WTC11 (cell line): ENCODE data around the gene NAGLU. TPM values are rescaled to one million over a fixed set of nuclear protein-coding genes. Genes with fewer than 3 reads are reported as not detected.

Source experiments
- ATAC-seq: fragments of 200-7000 bp; cut with Tn5 transposase; 2 replicates; pipeline ENCODE4 v1.10.0; 2021; ENCODE audit warnings: mild to moderate bottlenecking, moderate library complexity
- CTCF ChIA-PET: fragments of 300-600 bp; sonication (Branson Sonifier 250); formaldehyde crosslinking; loops from one replicate; lab custom pipeline; 2021; ENCODE audit warnings: antibody characterized with exemption; lab: Charles Lee
- POLR2A ChIA-PET: fragments of 350-600 bp; sonication (Branson Sonifier 250); formaldehyde crosslinking; loops from one replicate; lab custom pipeline; 2021; ENCODE audit warnings: antibody characterized with exemption; lab: Charles Lee
- DNase-seq: peaks from one replicate; pipeline ENCODE4 v3.0.0; 2021; ENCODE audit warnings: low spot score
- H3K27ac Mint-ChIP-seq: 2 replicates; pipeline ENCODE4 v1.8.0; 2021; ENCODE audit warnings: mixed read lengths
- H3K27me3 Mint-ChIP-seq: 2 replicates; pipeline ENCODE4 v1.8.0; 2021; ENCODE audit warnings: low read depth, mild to moderate bottlenecking, moderate library complexity, mixed read lengths
- H3K36me3 Mint-ChIP-seq: 2 replicates; pipeline ENCODE4 v1.8.0; 2021; ENCODE audit warnings: mixed read lengths
- H3K4me1 Mint-ChIP-seq: 2 replicates; pipeline ENCODE4 v1.8.0; 2022; ENCODE audit warnings: mixed read lengths
- H3K4me3 Mint-ChIP-seq: 2 replicates; pipeline ENCODE4 v1.8.0; 2021; ENCODE audit warnings: mild to moderate bottlenecking, moderate library complexity, mixed read lengths
- H3K9me3 Mint-ChIP-seq: 2 replicates; pipeline ENCODE4 v1.8.0; 2021; ENCODE audit warnings: mixed read lengths
- ATF1 ChIP-seq: sonication (generic); formaldehyde crosslinking; IDR thresholded peaks from 2 replicates; pipeline ENCODE4 v1.8.1; 2023; ENCODE audit warnings: mild to moderate bottlenecking, moderate library complexity, missing genetic modification reagents
- CREB1 ChIP-seq: sonication (generic); formaldehyde crosslinking; IDR thresholded peaks from 2 replicates; pipeline ENCODE4 v1.8.0; 2023; ENCODE audit warnings: mild to moderate bottlenecking, missing genetic modification reagents
- ESRRA ChIP-seq: sonication (generic); formaldehyde crosslinking; IDR thresholded peaks from 2 replicates; pipeline ENCODE4 v1.8.1; 2022; ENCODE audit warnings: mild to moderate bottlenecking, missing genetic modification reagents, borderline replicate concordance
- FOXK1 ChIP-seq: sonication (generic); formaldehyde crosslinking; IDR thresholded peaks from 2 replicates; pipeline ENCODE4 v1.8.0; 2022; ENCODE audit warnings: mild to moderate bottlenecking, moderate library complexity, missing genetic modification reagents
- FOXP4 ChIP-seq: sonication (generic); formaldehyde crosslinking; IDR thresholded peaks from 2 replicates; pipeline ENCODE4 v1.8.0; 2022; ENCODE audit warnings: mild to moderate bottlenecking, missing genetic modification reagents
- GRHL2 ChIP-seq: fragments of 250-450 bp; sonication (Bioruptor Pico); IDR thresholded peaks from 2 replicates; pipeline ENCODE4 v1.8.0; 2022; ENCODE audit warnings: mild to moderate bottlenecking, moderate library complexity; ENCODE audit not compliant: insufficient replicate concordance, severe bottlenecking
- JAZF1 ChIP-seq: fragments of 250-450 bp; sonication (Bioruptor Pico); IDR thresholded peaks from 2 replicates; pipeline ENCODE4 v1.9.0; 2021; ENCODE audit warnings: moderate library complexity, mild to moderate bottlenecking, inconsistent platforms
- NFE2L1 ChIP-seq: sonication (generic); formaldehyde crosslinking; IDR thresholded peaks from 2 replicates; pipeline ENCODE4 v1.8.1; 2023; ENCODE audit warnings: missing genetic modification reagents
- NR3C1 ChIP-seq: sonication (generic); formaldehyde crosslinking; conservative IDR thresholded peaks from 2 replicates; pipeline ENCODE4 v1.8.1; 2023; ENCODE audit warnings: low read depth, mild to moderate bottlenecking, missing genetic modification reagents
- PRRX2 ChIP-seq: fragments of 250-450 bp; sonication (Bioruptor Pico); IDR thresholded peaks from 2 replicates; pipeline ENCODE4 v1.8.0; 2021; ENCODE audit warnings: mild to moderate bottlenecking
- SOX15 ChIP-seq: fragments of 250-450 bp; sonication (Bioruptor Pico); IDR thresholded peaks from 2 replicates; pipeline ENCODE4 v1.9.0; 2021; ENCODE audit warnings: mild to moderate bottlenecking
- TEAD1 ChIP-seq: sonication (generic); formaldehyde crosslinking; IDR thresholded peaks from 2 replicates; pipeline ENCODE4 v1.8.0; 2022; ENCODE audit warnings: mild to moderate bottlenecking, missing genetic modification reagents
- ZMAT4 ChIP-seq: fragments of 250-450 bp; sonication (Bioruptor Pico); IDR thresholded peaks from 2 replicates; pipeline ENCODE4 v1.9.0; 2021; ENCODE audit warnings: mild to moderate bottlenecking
- ZNF232 ChIP-seq: sonication (generic); formaldehyde crosslinking; IDR thresholded peaks from 2 replicates; pipeline ENCODE4 v1.8.0; 2022; ENCODE audit warnings: mild to moderate bottlenecking, missing genetic modification reagents
- ZNF317 ChIP-seq: sonication (generic); formaldehyde crosslinking; IDR thresholded peaks from 2 replicates; pipeline ENCODE4 v1.8.1; 2023; ENCODE audit warnings: low read depth, mild to moderate bottlenecking, moderate library complexity, missing genetic modification reagents, borderline replicate concordance
- ZNF416 ChIP-seq: fragments of 250-450 bp; sonication (Bioruptor Pico); IDR thresholded peaks from 2 replicates; pipeline ENCODE4 v1.9.0; 2021; ENCODE audit warnings: mild to moderate bottlenecking, inconsistent platforms
- ZNF423 ChIP-seq: fragments of 250-450 bp; sonication (Bioruptor Pico); IDR thresholded peaks from 2 replicates; pipeline ENCODE4 v2.1.2; 2022; ENCODE audit warnings: mild to moderate bottlenecking, moderate library complexity
- total RNA-seq: library from RNA; stranded (reverse); gene quantifications from 3 replicates; pipeline ENCODE4 v1.2.3, GENCODE V29; 2021
- TF ChIP-seq, protein P1 (sequence below): sonication (generic); formaldehyde crosslinking; IDR thresholded peaks from 2 replicates; pipeline ENCODE4 v1.8.1; 2023; ENCODE audit warnings: mild to moderate bottlenecking, moderate library complexity, missing genetic modification reagents
- TF ChIP-seq, protein P2 (sequence below): fragments of 250-450 bp; sonication (Bioruptor Pico); IDR thresholded peaks from 2 replicates; pipeline ENCODE4 v1.9.0; 2021; ENCODE audit warnings: moderate library complexity, mild to moderate bottlenecking, inconsistent platforms, borderline replicate concordance
- TF ChIP-seq, protein P3 (sequence below): sonication (generic); formaldehyde crosslinking; IDR thresholded peaks from 2 replicates; pipeline ENCODE4 v1.8.1; 2022; ENCODE audit warnings: low read depth, missing genetic modification reagents, borderline replicate concordance
- TF ChIP-seq, protein P4 (sequence below): sonication (generic); formaldehyde crosslinking; IDR thresholded peaks from 2 replicates; pipeline ENCODE4 v1.8.1; 2022; ENCODE audit warnings: mild to moderate bottlenecking, missing genetic modification reagents, moderate library complexity, borderline replicate concordance
- TF ChIP-seq, protein P5 (sequence below): sonication (generic); formaldehyde crosslinking; IDR thresholded peaks from 2 replicates; pipeline ENCODE4 v1.8.1; 2023; ENCODE audit warnings: mild to moderate bottlenecking, missing genetic modification reagents, moderate library complexity
- TF ChIP-seq, protein P6 (sequence below): fragments of 250-450 bp; sonication (Bioruptor Pico); IDR thresholded peaks from 2 replicates; pipeline ENCODE4 v1.9.0; 2021; ENCODE audit warnings: mild to moderate bottlenecking

NAGLU gene
- total RNA-seq, 1 experiment from 2014 or later = 39.3 TPM

- Mint-ChIP-seq H3K36me3 (peaks cover 7% of the 10 kb centered on the region), H3K4me1 (peaks cover 2% of the 10 kb centered on the region), H3K27me3 (peaks cover 3% of the 10 kb centered on the region), H3K27ac (no peak overlapping the region; the same call in 1 of the 2 replicates), H3K4me3 (no peak overlapping the region), H3K9me3 (no peaks in the 10 kb centered on the region)
- ChIA-PET CTCF (interaction anchor here (1.0 to 5.9 kb wide), 4 partner anchors 13 to 292 kb away, joined by 3 to 34 read pairs (median 4); no protein-coding TSS in a partner anchor), POLR2A (no interaction called here)
- DNase-seq = no peak
- no peak for ATAC-seq
- TF ChIP-seq, protein P1, sequence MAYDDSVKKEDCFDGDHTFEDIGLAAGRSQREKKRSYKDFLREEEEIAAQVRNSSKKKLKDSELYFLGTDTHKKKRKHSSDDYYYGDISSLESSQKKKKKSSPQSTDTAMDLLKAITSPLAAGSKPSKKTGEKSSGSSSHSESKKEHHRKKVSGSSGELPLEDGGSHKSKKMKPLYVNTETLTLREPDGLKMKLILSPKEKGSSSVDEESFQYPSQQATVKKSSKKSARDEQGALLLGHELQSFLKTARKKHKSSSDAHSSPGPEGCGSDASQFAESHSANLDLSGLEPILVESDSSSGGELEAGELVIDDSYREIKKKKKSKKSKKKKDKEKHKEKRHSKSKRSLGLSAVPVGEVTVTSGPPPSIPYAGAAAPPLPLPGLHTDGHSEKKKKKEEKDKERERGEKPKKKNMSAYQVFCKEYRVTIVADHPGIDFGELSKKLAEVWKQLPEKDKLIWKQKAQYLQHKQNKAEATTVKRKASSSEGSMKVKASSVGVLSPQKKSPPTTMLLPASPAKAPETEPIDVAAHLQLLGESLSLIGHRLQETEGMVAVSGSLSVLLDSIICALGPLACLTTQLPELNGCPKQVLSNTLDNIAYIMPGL (CRISPR knock-in tag) = no peak
- TF ChIP-seq NFE2L1 (CRISPR knock-in tag) = no peak
- TF ChIP-seq ZNF317 (CRISPR knock-in tag) = no peak
- TF ChIP-seq, protein P2, sequence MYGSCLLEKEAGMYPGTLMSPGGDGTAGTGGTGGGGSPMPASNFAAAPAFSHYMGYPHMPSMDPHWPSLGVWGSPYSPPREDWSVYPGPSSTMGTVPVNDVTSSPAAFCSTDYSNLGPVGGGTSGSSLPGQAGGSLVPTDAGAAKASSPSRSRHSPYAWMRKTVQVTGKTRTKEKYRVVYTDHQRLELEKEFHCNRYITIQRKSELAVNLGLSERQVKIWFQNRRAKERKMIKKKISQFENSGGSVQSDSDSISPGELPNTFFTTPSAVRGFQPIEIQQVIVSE (CRISPR knock-in tag) = no peak
- TF ChIP-seq, protein P3, sequence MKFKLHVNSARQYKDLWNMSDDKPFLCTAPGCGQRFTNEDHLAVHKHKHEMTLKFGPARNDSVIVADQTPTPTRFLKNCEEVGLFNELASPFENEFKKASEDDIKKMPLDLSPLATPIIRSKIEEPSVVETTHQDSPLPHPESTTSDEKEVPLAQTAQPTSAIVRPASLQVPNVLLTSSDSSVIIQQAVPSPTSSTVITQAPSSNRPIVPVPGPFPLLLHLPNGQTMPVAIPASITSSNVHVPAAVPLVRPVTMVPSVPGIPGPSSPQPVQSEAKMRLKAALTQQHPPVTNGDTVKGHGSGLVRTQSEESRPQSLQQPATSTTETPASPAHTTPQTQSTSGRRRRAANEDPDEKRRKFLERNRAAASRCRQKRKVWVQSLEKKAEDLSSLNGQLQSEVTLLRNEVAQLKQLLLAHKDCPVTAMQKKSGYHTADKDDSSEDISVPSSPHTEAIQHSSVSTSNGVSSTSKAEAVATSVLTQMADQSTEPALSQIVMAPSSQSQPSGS = no peak
- no peak for TF ChIP-seq ZNF232 (CRISPR knock-in tag)
- no peak for TF ChIP-seq TEAD1 (CRISPR knock-in tag)
- TF ChIP-seq, protein P4, sequence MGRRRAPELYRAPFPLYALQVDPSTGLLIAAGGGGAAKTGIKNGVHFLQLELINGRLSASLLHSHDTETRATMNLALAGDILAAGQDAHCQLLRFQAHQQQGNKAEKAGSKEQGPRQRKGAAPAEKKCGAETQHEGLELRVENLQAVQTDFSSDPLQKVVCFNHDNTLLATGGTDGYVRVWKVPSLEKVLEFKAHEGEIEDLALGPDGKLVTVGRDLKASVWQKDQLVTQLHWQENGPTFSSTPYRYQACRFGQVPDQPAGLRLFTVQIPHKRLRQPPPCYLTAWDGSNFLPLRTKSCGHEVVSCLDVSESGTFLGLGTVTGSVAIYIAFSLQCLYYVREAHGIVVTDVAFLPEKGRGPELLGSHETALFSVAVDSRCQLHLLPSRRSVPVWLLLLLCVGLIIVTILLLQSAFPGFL (CRISPR knock-in tag) = no peak
Measured at GRCh38 chr17:42513686-42514085, 22.4 kb upstream of the NAGLU start.

DNA sequence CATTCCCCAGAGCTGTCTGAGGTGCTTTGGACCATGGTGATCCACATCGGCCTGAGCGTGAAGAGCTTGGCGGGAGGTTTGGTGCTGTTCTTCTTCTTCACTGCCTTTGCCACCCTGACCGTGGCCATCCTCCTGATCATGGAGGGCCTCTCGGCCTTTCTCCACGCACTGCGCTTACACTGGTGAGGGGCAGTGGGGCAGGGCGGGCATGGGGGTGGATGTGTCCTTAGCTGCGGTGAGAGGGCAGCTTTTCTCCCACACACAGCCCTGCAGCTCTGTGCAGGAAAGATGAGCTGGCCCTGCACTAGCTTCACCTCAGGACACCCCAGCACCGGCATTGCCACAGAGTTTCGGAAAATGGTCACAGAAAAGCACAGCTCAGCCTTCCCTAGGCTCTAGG lies 21.8 kb upstream of the NAGLU start:
- Mint-ChIP-seq H3K27me3 (peaks cover 4% of the 10 kb centered on the region), H3K27ac (no peak overlapping the region), H3K4me3 (no peak overlapping the region), H3K9me3 (no peaks in the 10 kb centered on the region), H3K4me1 (peaks cover 6% of the 10 kb centered on the region), H3K36me3 (peaks cover 3% of the 10 kb centered on the region; the same call in 1 of the 2 replicates)
- ChIA-PET POLR2A (interaction anchor here (0.6 kb wide), 1 partner anchor 155 kb away, joined by 7 read pairs; no protein-coding TSS in a partner anchor), CTCF (interaction anchor here (0.6 to 5.9 kb wide), 5 partner anchors 13 to 292 kb away, joined by 3 to 34 read pairs (median 4); no protein-coding TSS in a partner anchor)
- no peak for ATAC-seq
- no peak for DNase-seq
- TF ChIP-seq SOX15 (no peak), ZMAT4 (CRISPR knock-in tag) (no peak), ZNF423 (CRISPR knock-in tag) (no peak), PRRX2 (CRISPR knock-in tag) (no peak), NR3C1 (CRISPR knock-in tag) (no peak), FOXK1 (CRISPR knock-in tag) (no peak), ZNF416 (CRISPR knock-in tag) (no peak), GRHL2 (CRISPR knock-in tag) (no peak), ESRRA (CRISPR knock-in tag) (no peak), FOXP4 (CRISPR knock-in tag) (no peak), ATF1 (no peak), JAZF1 (no peak), CREB1 (no peak)
- TF ChIP-seq, protein P5, sequence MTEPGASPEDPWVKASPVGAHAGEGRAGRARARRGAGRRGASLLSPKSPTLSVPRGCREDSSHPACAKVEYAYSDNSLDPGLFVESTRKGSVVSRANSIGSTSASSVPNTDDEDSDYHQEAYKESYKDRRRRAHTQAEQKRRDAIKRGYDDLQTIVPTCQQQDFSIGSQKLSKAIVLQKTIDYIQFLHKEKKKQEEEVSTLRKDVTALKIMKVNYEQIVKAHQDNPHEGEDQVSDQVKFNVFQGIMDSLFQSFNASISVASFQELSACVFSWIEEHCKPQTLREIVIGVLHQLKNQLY = no peak
- TF ChIP-seq, protein P6, sequence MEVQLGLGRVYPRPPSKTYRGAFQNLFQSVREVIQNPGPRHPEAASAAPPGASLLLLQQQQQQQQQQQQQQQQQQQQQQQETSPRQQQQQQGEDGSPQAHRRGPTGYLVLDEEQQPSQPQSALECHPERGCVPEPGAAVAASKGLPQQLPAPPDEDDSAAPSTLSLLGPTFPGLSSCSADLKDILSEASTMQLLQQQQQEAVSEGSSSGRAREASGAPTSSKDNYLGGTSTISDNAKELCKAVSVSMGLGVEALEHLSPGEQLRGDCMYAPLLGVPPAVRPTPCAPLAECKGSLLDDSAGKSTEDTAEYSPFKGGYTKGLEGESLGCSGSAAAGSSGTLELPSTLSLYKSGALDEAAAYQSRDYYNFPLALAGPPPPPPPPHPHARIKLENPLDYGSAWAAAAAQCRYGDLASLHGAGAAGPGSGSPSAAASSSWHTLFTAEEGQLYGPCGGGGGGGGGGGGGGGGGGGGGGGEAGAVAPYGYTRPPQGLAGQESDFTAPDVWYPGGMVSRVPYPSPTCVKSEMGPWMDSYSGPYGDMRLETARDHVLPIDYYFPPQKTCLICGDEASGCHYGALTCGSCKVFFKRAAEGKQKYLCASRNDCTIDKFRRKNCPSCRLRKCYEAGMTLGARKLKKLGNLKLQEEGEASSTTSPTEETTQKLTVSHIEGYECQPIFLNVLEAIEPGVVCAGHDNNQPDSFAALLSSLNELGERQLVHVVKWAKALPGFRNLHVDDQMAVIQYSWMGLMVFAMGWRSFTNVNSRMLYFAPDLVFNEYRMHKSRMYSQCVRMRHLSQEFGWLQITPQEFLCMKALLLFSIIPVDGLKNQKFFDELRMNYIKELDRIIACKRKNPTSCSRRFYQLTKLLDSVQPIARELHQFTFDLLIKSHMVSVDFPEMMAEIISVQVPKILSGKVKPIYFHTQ = no peak
